Measurements from ENCODE around the gene SCARF1. TPM values are rescaled to one million over a fixed set of nuclear protein-coding genes. Genes with fewer than 3 reads are reported as not detected.
A peak's percentile ranks its signal among the peaks of the same experiment; 100 is the strongest.

The SCARF1 gene
- total RNA-seq, 2 experiments from 2014 or later: 0.19 to 0.29 TPM

GRCh38 chr17:1629504-1630310, 15.8 kb downstream of the SCARF1 start:
- Histone ChIP-seq H3K4me2 (ENCODE audit: low read length) (peak overlapping the region; percentile 91), H3K79me2 (ENCODE audit: insufficient read depth, low read depth, low read length) (no peaks in the 10 kb centered on the region), H4K20me1 (ENCODE audit: insufficient read depth, low read length) (no peaks in the 10 kb centered on the region), H2AFZ (ENCODE audit: low read length) (peak overlapping the region; percentile 33; the same call in 1 of the 2 replicates), H3K27ac (ENCODE audit: low read depth, low read length, poor library complexity, severe bottlenecking) (peak overlapping the region; percentile 79), H3K4me3 (ENCODE audit: low read depth, low read length, poor library complexity, severe bottlenecking) (peak overlapping the region; percentile 80), H3K36me3 (ENCODE audit: insufficient read depth, low read length) (peaks cover 2% of the 10 kb centered on the region), H3K9me2 (ENCODE audit: insufficient read depth, low read length) (no peaks in the 10 kb centered on the region), H3K4me1 (ENCODE audit: insufficient read depth, low read length, poor library complexity, severe bottlenecking) (peaks cover 58% of the 10 kb centered on the region), H3K9me3 (ENCODE audit: low read length) (no peaks in the 10 kb centered on the region)
- POLR2A ChIA-PET: interaction anchor here (0.7 to 1.4 kb wide), 2 partner anchors 32 to 56 kb away, joined by 4 to 6 read pairs; no protein-coding TSS in a partner anchor
- DNase-seq (ENCODE audit: low spot score): peak; percentile 77
- intact Hi-C loops (cut with micrococcal nuclease; ENCODE audit: unreplicated experiment): loop anchor here (1.0 to 5.0 kb wide), 2 partner anchors 55 to 112 kb away; partner anchors contain the start of gene INPP5K
- TF ChIP-seq EZH2phosphoT487 (IDR thresholded peaks at IDR 0.05; ENCODE audit: borderline replicate concordance, low read depth, low read length): no peak
- TF ChIP-seq, protein P1, sequence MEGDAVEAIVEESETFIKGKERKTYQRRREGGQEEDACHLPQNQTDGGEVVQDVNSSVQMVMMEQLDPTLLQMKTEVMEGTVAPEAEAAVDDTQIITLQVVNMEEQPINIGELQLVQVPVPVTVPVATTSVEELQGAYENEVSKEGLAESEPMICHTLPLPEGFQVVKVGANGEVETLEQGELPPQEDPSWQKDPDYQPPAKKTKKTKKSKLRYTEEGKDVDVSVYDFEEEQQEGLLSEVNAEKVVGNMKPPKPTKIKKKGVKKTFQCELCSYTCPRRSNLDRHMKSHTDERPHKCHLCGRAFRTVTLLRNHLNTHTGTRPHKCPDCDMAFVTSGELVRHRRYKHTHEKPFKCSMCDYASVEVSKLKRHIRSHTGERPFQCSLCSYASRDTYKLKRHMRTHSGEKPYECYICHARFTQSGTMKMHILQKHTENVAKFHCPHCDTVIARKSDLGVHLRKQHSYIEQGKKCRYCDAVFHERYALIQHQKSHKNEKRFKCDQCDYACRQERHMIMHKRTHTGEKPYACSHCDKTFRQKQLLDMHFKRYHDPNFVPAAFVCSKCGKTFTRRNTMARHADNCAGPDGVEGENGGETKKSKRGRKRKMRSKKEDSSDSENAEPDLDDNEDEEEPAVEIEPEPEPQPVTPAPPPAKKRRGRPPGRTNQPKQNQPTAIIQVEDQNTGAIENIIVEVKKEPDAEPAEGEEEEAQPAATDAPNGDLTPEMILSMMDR (conservative IDR thresholded peaks at IDR 0.05; ENCODE audit: low read length): peak; percentile 92
- CTCF ChIA-PET (ENCODE audit: unreplicated experiment): interaction anchor here (0.5 to 2.6 kb wide), 3 partner anchors 52 to 87 kb away, joined by 3 to 11 read pairs (median 5); no protein-coding TSS in a partner anchor
- no TSS peak for BruUV-seq (replicated peaks)

- Histone ChIP-seq H3K9me3 (ENCODE audit: low read length) (no peaks in the 10 kb centered on the region), H3K4me1 (ENCODE audit: insufficient read depth, low read length, poor library complexity, severe bottlenecking) (peaks cover 58% of the 10 kb centered on the region), H4K20me1 (ENCODE audit: insufficient read depth, low read length) (no peaks in the 10 kb centered on the region), H3K4me2 (ENCODE audit: low read length) (peak overlapping the region; percentile 91), H3K27ac (ENCODE audit: low read depth, low read length, poor library complexity, severe bottlenecking) (peak overlapping the region; percentile 79), H3K4me3 (ENCODE audit: low read depth, low read length, poor library complexity, severe bottlenecking) (peak overlapping the region; percentile 80), H2AFZ (ENCODE audit: low read length) (peak overlapping the region; percentile 43; the same call in 1 of the 2 replicates), H3K36me3 (ENCODE audit: insufficient read depth, low read length) (peaks cover 5% of the 10 kb centered on the region), H3K9me2 (ENCODE audit: insufficient read depth, low read length) (no peaks in the 10 kb centered on the region), H3K79me2 (ENCODE audit: insufficient read depth, low read depth, low read length) (no peaks in the 10 kb centered on the region)
- no TSS peak for BruUV-seq (replicated peaks)
- POLR2A ChIA-PET: interaction anchor here (0.7 to 1.4 kb wide), 2 partner anchors 31 to 55 kb away, joined by 4 to 6 read pairs; no protein-coding TSS in a partner anchor
- TF ChIP-seq EZH2phosphoT487 (IDR thresholded peaks at IDR 0.05; ENCODE audit: borderline replicate concordance, low read depth, low read length): no peak
- TF ChIP-seq, protein P1 (conservative IDR thresholded peaks at IDR 0.05; ENCODE audit: low read length): peak; percentile 74
- intact Hi-C loops (cut with micrococcal nuclease; ENCODE audit: unreplicated experiment): loop anchor here (5.0 kb wide), 1 partner anchor 112 kb away; the partner anchor contains the start of gene INPP5K
- DNase-seq (ENCODE audit: low spot score): peak; percentile 96
- CTCF ChIA-PET (ENCODE audit: unreplicated experiment): interaction anchor here (0.6 to 2.6 kb wide), 3 partner anchors 8 to 55 kb away, joined by 3 to 11 read pairs (median 5); no protein-coding TSS in a partner anchor
Observed at GRCh38 chr17:1628856-1629503, 16.6 kb downstream of the SCARF1 start.

Data from OCI-LY7 (cell line).